Fibroblast of pulmonary artery (primary cell): ENCODE results near the gene TBXAS1.

Experiments used
- DNase-seq: peaks from one replicate; pipeline ENCODE4 v3.0.0-alpha.2; 2010; ENCODE audit warnings: low read depth
- H3K4me3 ChIP-seq: replicated peaks from 2 replicates; pipeline ENCODE4 v1.5.1; 2011; ENCODE audit warnings: low read depth, mild to moderate bottlenecking, control low read depth, low read length, moderate library complexity
- TF ChIP-seq, protein P1 (sequence below): IDR thresholded peaks from 2 replicates; pipeline ENCODE4 v1.5.1; 2011; ENCODE audit warnings: mild to moderate bottlenecking, control low read depth, low read length, inconsistent platforms; ENCODE audit errors: missing control alignments

The TBXAS1 gene

DNA sequence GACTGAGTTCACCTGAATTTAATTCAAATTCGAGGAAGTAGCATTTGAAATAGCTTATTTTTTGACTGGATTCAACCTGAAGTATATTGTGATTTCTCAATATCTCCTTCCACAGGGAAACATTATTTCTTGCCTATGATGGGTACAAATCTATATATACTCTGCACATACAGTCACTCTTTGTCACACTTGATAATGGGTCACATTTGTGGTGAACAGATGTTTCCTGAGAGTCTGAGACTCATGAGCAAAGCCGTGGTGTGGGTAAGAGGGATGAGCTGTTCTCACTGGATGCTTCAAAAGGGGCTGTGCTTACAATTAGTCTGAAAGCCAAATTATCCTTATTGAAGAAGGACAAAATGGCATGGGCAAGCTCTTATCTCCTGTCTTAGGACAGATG lies 18.0 kb upstream of the TBXAS1 start:
- no peak overlapping the region for H3K4me3 ChIP-seq
- DNase-seq, result no peak
- TF ChIP-seq, protein P1, sequence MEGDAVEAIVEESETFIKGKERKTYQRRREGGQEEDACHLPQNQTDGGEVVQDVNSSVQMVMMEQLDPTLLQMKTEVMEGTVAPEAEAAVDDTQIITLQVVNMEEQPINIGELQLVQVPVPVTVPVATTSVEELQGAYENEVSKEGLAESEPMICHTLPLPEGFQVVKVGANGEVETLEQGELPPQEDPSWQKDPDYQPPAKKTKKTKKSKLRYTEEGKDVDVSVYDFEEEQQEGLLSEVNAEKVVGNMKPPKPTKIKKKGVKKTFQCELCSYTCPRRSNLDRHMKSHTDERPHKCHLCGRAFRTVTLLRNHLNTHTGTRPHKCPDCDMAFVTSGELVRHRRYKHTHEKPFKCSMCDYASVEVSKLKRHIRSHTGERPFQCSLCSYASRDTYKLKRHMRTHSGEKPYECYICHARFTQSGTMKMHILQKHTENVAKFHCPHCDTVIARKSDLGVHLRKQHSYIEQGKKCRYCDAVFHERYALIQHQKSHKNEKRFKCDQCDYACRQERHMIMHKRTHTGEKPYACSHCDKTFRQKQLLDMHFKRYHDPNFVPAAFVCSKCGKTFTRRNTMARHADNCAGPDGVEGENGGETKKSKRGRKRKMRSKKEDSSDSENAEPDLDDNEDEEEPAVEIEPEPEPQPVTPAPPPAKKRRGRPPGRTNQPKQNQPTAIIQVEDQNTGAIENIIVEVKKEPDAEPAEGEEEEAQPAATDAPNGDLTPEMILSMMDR, result no peak

DNA sequence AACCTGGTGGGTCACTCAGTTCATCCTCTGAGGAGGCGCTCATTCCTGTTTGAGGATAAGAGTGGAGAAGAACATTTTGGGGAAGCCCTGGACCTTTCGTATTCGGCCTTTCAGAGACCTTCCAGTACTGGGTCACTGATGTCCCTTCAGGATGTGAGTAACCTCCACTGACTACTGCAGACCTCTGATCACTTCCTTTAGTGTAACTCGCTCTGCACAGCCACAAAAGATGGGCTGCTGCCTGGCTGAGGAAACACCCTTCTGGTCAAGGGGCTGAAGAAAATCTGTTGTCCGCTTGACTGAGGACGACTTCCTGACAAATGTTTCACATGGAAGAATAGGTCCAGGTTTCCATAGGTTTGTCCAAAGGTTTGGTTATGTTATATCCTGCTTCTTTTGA lies 15.9 kb upstream of the TBXAS1 start:
- H3K4me3 ChIP-seq, result no peak overlapping the region
- no peak for DNase-seq
- TF ChIP-seq, protein P1, result no peak

DNA sequence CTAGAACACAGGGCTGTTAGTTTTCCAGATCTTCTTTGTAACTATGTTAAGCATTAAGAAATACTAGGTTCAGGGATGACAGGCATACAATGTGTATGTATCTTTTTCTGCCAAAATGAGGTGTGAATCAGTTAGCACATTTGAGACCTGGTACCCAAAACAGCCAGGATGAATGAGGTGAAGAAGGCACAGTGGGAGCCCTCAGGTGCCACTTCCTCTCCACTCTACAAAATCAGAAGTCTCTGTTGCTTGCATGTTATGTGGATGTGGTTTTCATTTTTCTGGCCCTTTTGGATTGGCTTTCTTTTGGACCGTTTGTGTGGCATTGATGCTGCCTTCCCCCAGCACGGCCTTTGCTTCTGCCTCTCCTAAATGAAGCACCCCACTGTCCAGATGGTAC lies 15.4 kb upstream of the TBXAS1 start:
- TF ChIP-seq, protein P1, result no peak
- no peak overlapping the region for H3K4me3 ChIP-seq
- no peak for DNase-seq

DNA sequence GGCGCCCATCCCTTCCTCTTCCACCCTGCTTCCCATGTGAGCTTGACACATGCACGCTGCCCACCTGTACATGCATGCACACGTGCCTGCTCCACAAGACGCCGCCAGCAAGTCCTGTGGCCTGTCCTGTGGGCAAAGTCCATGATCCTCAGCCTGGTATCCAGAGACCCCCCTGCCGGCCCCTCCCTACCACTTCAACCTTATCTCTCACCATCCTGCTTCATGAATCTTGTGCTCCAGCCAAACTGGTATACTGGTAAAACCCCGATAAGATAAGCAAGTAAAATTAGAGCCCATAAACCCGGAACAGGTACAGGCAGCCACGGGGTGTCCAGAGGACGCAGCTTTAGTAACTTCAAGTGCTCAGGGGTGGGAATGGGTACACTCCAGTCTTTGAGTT lies 11.8 kb upstream of the TBXAS1 start:
- no peak for DNase-seq
- H3K4me3 ChIP-seq, result no peak overlapping the region
- TF ChIP-seq, protein P1, result no peak

DNA sequence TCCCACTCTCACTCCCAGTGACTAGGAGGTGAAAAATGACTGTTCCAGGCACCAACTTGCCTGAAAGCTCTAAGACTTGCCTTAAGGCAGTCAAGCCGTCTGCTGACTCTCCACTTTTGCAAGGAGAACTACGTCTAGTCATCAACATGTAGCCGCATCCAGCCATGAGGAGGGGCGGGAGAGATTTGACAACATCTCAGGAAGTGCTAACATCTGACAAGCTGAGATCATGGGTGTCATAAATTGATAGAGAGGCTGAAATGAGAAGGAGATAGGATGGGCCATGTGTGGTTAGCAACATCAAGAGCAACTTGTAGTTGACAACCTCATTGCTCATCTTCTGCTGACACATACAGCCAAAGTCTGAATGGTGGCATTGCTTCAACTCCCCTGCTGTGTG lies 9.0 kb upstream of the TBXAS1 start:
- no peak overlapping the region for H3K4me3 ChIP-seq
- no peak for DNase-seq
- TF ChIP-seq, protein P1, result no peak

DNA sequence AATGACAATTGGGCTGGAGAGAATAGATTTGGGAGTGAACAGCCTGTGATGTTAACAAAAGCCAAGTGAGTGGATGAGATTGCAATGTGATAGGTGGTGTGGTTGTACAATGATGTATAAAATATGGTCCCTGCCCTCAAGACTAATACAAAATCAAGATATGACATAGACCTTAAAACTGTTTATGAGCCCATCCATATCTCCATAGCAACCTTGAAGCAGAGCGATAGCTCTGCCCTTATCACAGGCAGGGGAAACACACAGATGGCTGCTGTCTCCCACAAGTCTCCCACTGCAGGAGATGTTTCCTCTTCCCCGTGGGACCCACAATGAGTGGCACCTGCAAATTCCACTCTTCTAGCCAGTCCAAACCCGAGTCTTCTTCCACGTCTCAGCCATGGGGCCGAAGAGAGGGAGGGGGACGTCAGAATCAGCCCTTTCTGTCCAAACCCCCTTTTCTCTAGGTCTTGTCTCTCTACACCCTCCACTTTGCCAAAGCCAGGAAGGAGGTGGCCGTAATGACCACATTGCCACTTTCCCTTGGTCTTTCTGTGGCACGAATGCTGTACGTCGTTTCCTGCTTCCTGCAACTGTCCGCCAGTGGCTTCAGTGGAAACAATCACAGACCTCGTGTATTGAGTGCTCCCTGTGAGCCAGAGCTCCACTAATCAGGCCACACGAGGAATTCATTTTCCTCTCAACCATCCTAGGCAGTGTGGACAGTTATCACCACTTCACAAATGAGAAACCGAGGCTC lies 7.5 kb upstream of the TBXAS1 start:
- TF ChIP-seq, protein P1, result no peak
- no peak for DNase-seq
- H3K4me3 ChIP-seq, result no peak overlapping the region

DNA sequence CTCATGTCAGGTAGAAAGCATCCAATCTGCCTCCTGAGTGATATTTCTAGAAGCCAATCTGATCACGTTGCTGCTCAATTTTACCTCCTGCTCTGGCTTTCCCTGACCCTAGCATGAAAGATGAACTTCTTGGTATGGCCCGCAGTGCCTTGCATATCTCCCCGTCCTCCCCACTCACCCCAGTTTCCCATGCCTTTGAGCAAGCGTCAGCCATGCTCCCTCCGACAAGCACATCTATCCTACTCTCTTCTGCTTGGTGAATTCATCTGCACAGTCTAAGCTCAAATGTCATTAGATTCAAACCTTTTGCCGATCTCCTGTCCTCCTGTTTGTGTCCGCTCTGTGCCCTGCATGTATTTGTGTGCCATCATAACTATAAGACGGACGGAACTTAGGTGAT lies 6.2 kb upstream of the TBXAS1 start:
- DNase-seq, result no peak
- no peak overlapping the region for H3K4me3 ChIP-seq
- TF ChIP-seq, protein P1, result no peak
